ENCODE data around the gene AKT1.
"Not testable (repeated sequence)": the region's sequence is repeated elsewhere in the genome, so short reads cannot be mapped to it uniquely, and the experiment has no call there.

AKT1 gene

DNA sequence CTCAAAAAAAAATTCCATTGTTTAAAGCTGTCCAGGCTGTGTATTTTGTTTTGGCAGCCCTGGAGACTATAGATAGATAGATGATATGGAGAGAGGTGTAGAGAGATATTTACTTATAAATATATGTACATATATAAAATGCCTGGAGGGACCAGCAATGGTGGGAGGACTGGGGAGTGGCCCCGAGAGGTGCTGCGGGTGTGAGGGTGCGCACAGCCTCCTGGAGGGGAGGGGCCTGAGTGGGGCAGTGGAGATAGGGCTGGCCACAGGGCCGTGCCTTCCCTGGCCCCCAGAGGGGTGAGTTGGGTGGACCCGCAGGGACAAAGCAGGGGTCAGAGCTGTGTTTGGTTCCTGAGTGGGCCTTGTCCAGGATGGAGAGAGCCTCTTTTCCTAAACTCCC, 65.1 kb downstream of the AKT1 start:
- H3K4me3 ChIP-seq (ENCODE audit: low read length) = no peak overlapping the region
- DNase-seq (ENCODE audit: low read depth) = no peak
- TF ChIP-seq, protein P1, sequence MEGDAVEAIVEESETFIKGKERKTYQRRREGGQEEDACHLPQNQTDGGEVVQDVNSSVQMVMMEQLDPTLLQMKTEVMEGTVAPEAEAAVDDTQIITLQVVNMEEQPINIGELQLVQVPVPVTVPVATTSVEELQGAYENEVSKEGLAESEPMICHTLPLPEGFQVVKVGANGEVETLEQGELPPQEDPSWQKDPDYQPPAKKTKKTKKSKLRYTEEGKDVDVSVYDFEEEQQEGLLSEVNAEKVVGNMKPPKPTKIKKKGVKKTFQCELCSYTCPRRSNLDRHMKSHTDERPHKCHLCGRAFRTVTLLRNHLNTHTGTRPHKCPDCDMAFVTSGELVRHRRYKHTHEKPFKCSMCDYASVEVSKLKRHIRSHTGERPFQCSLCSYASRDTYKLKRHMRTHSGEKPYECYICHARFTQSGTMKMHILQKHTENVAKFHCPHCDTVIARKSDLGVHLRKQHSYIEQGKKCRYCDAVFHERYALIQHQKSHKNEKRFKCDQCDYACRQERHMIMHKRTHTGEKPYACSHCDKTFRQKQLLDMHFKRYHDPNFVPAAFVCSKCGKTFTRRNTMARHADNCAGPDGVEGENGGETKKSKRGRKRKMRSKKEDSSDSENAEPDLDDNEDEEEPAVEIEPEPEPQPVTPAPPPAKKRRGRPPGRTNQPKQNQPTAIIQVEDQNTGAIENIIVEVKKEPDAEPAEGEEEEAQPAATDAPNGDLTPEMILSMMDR (conservative IDR thresholded peaks at IDR 0.05; ENCODE audit: low read depth, low read length) = no peak

- TF ChIP-seq, protein P1 (conservative IDR thresholded peaks at IDR 0.05; ENCODE audit: low read depth, low read length) = no peak
- DNase-seq (ENCODE audit: low read depth) = no peak
Observed at GRCh38 chr14:104729835-104730181, 65.7 kb downstream of the AKT1 start.

DNA sequence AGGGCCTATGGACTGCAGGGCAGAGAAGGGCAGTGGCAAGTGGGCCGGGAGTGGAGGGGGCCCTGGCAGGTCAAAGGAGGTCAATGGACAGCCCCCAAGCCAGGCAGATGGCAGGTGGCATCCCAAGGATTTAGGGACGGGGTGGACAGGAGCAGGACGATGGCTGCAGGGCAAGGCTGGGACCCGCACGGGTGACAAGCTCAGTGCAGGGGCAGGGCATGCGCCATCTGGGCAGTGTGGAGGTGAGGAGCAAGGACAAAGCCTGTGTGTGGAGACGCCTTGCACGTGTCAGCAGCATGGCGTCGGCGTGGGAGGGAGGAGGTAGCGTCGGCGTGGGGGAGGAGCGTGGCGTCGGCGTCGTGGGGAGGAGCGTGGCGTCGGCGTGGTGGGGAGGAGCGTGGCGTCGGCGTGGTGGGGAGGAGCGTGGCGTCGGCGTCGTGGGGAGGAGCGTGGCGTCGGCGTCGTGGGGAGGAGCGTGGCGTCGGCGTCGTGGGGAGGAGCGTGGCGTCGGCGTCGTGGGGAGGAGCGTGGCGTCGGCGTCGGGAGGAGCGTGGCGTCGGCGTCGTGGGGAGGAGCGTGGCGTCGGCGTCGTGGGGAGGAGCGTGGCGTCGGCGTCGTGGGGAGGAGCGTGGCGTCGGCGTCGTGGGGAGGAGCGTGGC, 66.2 kb downstream of the AKT1 start:
- not testable (repeated sequence) for H3K4me3 ChIP-seq (ENCODE audit: low read length); DNase-seq (ENCODE audit: low read depth)

More at GRCh38 chr14:104729835-104730181, 65.7 kb downstream of the AKT1 start:
- no peak overlapping the region for H3K4me3 ChIP-seq (ENCODE audit: low read length)

GRCh38 chr14:104728631-104729030, 66.9 kb downstream of the AKT1 start:
- TF ChIP-seq, protein P1 (conservative IDR thresholded peaks at IDR 0.05; ENCODE audit: low read depth, low read length) = no peak
- no peak overlapping the region for H3K4me3 ChIP-seq (ENCODE audit: low read length)

DNA sequence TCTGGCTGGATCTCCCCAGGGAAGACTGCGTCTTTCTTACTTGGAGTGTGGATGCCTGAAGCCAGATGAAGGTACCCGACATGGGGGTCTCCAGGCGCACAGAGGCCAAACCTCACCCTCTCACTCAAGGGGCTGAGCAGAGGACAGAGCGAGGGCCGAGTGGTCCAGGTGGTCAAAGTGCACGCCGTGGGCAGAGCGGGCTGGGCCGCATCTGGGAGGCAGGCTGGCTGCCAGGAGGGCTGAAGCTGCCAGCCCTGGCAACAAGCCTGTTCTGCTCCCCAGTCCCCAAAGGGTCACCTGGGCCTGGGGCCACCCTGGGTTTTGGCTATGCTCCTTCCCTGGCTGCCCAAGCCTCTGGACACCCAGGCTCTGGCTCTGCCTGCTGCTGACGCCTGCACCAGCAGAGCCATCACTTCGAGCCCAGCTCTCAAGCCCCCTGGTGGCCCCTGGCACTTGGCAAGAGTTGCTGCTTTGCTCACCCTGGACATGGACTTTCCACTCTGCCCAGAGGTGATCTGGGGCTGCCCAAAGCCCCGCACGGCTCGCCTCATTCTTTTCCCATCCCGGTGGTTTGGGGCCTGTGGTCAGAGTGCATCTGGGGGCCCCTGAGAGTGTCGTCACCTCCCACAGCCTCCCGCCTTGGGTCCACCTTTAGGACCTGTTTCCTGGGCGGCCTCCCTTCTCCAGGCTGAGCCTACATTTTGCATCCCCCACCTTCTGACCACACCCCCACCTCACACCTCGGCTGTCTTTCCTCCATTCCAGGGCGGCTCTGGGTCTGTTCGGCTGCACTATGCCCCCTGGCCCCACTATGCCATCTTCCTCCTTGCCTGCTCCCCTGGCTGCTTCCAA, 68.7 kb downstream of the AKT1 start:
- TF ChIP-seq, protein P1 (conservative IDR thresholded peaks at IDR 0.05; ENCODE audit: low read depth, low read length) = peak; percentile 35
- no peak overlapping the region for H3K4me3 ChIP-seq (ENCODE audit: low read length)
- no peak for DNase-seq (ENCODE audit: low read depth)

More at GRCh38 chr14:104728631-104729030, 66.9 kb downstream of the AKT1 start:
- DNase-seq (ENCODE audit: low read depth) = no peak

DNA sequence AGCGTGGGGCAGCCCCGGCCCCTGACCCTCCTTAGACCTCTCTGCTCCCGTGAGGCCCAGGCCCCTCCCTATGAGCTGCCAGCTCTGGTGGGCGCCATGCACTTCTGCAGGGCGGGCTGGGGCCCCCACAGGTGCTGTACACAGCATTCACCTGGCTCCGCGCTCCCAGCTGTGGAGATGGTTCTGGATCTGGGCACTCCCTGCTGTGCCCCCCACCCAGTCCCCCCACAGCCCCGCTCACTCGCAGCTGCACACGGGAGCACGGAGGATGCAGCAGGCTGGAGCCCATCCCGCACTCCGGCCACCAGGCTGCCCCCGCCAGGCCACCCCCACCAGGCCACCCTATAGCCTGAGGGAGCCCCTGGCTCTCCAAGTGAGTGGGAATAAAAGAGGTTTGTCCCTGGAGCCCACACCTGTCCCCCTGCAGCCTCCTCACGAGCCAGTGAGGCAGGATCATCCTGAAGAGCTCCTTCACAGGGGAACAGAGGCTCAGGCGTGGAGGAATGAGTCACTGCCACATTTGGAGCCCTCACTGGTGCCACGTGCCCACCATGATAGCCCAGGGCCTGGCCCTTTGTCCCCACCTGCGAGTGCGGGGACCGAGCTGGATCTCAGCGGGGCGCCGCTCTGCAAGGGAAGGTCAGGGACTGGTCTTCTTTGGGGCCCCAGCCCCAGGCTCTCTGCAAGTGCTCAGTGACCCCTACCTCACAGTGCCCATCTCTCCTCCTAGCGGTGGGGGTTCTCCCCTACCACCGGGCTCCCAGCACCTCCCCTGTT, 69.6 kb downstream of the AKT1 start:
- TF ChIP-seq, protein P1 (conservative IDR thresholded peaks at IDR 0.05; ENCODE audit: low read depth, low read length) = no peak
- no peak overlapping the region for H3K4me3 ChIP-seq (ENCODE audit: low read length)
- no peak for DNase-seq (ENCODE audit: low read depth)
